GM21576 (cell line): ENCODE data around the gene HSPA1A.
"Not testable (repeated sequence)": the region's sequence is repeated elsewhere in the genome, so short reads cannot be mapped to it uniquely, and the experiment has no call there.

ENCODE experiments used
- ATAC-seq: cut with Tn5 transposase; IDR thresholded peaks from one replicate; pipeline ENCODE4 v1.9.1; 2021; ENCODE audit warnings: mild to moderate bottlenecking, moderate library complexity; ENCODE audit not compliant: unreplicated experiment

The HSPA1A gene

GRCh38 chr6:31861150-31861549, 45.8 kb downstream of the HSPA1A start:
- no peak for ATAC-seq

- no peak for ATAC-seq
Measured at GRCh38 chr6:31861919-31862343, 46.6 kb downstream of the HSPA1A start.

GRCh38 chr6:31862344-31863235, 47.2 kb downstream of the HSPA1A start, which contains the start of gene NEU1:
Gene NEU1 (minus strand): TSS chr6:31862821. CDS start chr6:31862776, 45 bp downstream.
- peak; percentile 90 for ATAC-seq

GRCh38 chr6:31864123-31864562, 48.8 kb downstream of the HSPA1A start:
- ATAC-seq: not testable (repeated sequence)

GRCh38 chr6:31864818-31865204, 49.5 kb downstream of the HSPA1A start:
- no peak for ATAC-seq

- no peak for ATAC-seq
Measured at GRCh38 chr6:31865205-31866118, 50.1 kb downstream of the HSPA1A start.
